Adrenal gland (tissue), 5 donors: ENCODE data around the gene PRKG1.

Experiments used
- CTCF ChIP-seq, 6 experiments: fragments of 450-650 bp in 4 of 6; fragments of 200-600 bp in 2 of 6; sonication (generic) in 1 of 6; IDR thresholded peaks; 1 replicate in 5 of 6; 2 replicates in 1 of 6; pipeline versions ENCODE4 v1.5.1 to v1.8.0; 2016 to 2021; ENCODE audit warnings: antibody characterized with exemption in 6 of 6, mild to moderate bottlenecking in 2 of 6, moderate library complexity in 1 of 6
- POLR2A ChIP-seq, 2 donors: fragments of 450-650 bp; IDR thresholded peaks; one replicate each; pipeline ENCODE4 v1.6.1; 2017; ENCODE audit warnings: antibody characterized with exemption in 2 of 2, mild to moderate bottlenecking in 2 of 2, moderate library complexity in 1 of 2
- donor health status: DM: no; HTN: no; CAD: no.

DNA sequence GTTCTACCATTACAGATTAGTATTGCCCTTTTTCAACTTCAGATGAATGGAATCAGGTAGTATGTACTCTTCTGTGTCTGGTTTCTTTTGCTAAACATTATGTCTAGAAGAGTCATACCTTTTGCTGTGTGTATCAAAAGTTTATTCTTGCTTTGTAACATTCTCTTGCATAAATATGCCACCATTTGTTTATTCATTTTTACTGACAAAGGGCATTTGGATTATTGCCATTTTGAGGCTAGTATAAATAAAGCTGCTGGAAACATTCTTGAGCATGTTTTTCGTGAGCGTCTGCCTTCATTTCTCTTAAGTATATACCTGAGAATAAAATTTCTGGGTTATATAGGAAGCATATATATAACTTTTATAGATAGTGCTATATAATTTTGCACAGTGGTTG is 746.8 kb downstream of the PRKG1 start:
- TF ChIP-seq CTCF (IDR thresholded peaks at IDR 0.05): no peak
- no peak for TF ChIP-seq POLR2A (IDR thresholded peaks at IDR 0.05)
